GM12878 (cell line): ENCODE measurements around the gene USP35. TPM values are rescaled to one million over a fixed set of nuclear protein-coding genes. Genes with fewer than 3 reads are reported as not detected.

Experiments used
- BRCA1 ChIP-seq: IDR thresholded peaks from 2 replicates; pipeline ENCODE4 v1.6.1; 2011; ENCODE audit warnings: low read depth, low read length, improper control_type of control experiment
- FOXK2 ChIP-seq: fragments of 450-650 bp; IDR thresholded peaks from 2 replicates; pipeline ENCODE4 v1.6.1; 2017; ENCODE audit warnings: mild to moderate bottlenecking, moderate library complexity
- JUND ChIP-seq: IDR thresholded peaks from 2 replicates; pipeline ENCODE4 v1.6.1; 2012; ENCODE audit warnings: low read depth, mild to moderate bottlenecking, low read length, improper control_type of control experiment, moderate library complexity
- NR2C2 ChIP-seq: IDR thresholded peaks from 2 replicates; pipeline ENCODE4 v1.6.1; 2011; ENCODE audit warnings: borderline replicate concordance, low read depth; ENCODE audit not compliant: control insufficient read depth, insufficient read length
- PAX5 ChIP-seq: IDR thresholded peaks from 2 replicates; pipeline ENCODE4 v1.6.1; 2011; ENCODE audit warnings: low read depth, low read length, borderline replicate concordance
- RAD21 ChIP-seq: IDR thresholded peaks from 2 replicates; pipeline ENCODE4 v1.6.1; 2011; ENCODE audit warnings: mild to moderate bottlenecking, low read depth, low read length, moderate library complexity; ENCODE audit not compliant: insufficient read depth
- RBBP5 ChIP-seq: fragments of 200-600 bp; sonication (generic); conservative IDR thresholded peaks from 2 replicates; pipeline ENCODE4 v1.6.1; 2016
- SPI1 ChIP-seq: IDR thresholded peaks from 2 replicates; pipeline ENCODE4 v1.6.1; 2011; ENCODE audit warnings: low read depth, mild to moderate bottlenecking, low read length, moderate library complexity, borderline replicate concordance; ENCODE audit not compliant: insufficient read depth
- ZBED1 ChIP-seq: IDR thresholded peaks from 2 replicates; pipeline ENCODE4 v1.6.1; 2016; ENCODE audit warnings: borderline replicate concordance
- ZNF622 ChIP-seq: fragments of 450-650 bp; IDR thresholded peaks from 2 replicates; pipeline ENCODE4 v1.6.1; 2017; ENCODE audit warnings: mild to moderate bottlenecking, inconsistent platforms
- polyA plus RNA-seq, 11 experiments: library from polyadenylated mRNA; depleted of rRNA in 4 of 11; unstranded in 6 of 11; stranded (reverse) in 5 of 11; fragments of >200 nt; fragmentation: Nextera tagmentation in 4 of 11; fragmentation: Illumina TruSeq in 1 of 11; extraction: Ambion mirVana in 4 of 11; extraction: Trizol in 1 of 11; gene quantifications; 1 replicate in 1 of 11; 2 replicates in 10 of 11; pipeline versions ENCODE4 v1.2.1 to v1.2.3, GENCODE V29; 2011 to 2016; ENCODE audit warnings: inconsistent platforms in 2 of 11, missing spikeins in 2 of 11, low read depth in 1 of 11
- total RNA-seq, 4 experiments: library from RNA; depleted of rRNA in 3 of 4; stranded (reverse); fragments of >200 nt in 3 of 4; fragmentation: Illumina TruSeq in 1 of 4; extraction: Trizol in 1 of 4; gene quantifications; 2 replicates each; pipeline versions ENCODE4 v1.2.1 to v1.2.3, GENCODE V29; 2013 to 2021
- TF ChIP-seq, protein P1 (sequence below): fragments of 450-650 bp; formaldehyde crosslinking; IDR thresholded peaks from 2 replicates; pipeline ENCODE4 v1.4.0; 2020; ENCODE audit warnings: mild to moderate bottlenecking, moderate library complexity

Gene USP35
- total and polyA plus RNA-seq, 10 of the 15 experiments (the other 5 are each of a cell fraction or from before 2014, with no cell fraction given), result 0.13 to 6.4 (median 3.1) TPM; not detected in 1

DNA sequence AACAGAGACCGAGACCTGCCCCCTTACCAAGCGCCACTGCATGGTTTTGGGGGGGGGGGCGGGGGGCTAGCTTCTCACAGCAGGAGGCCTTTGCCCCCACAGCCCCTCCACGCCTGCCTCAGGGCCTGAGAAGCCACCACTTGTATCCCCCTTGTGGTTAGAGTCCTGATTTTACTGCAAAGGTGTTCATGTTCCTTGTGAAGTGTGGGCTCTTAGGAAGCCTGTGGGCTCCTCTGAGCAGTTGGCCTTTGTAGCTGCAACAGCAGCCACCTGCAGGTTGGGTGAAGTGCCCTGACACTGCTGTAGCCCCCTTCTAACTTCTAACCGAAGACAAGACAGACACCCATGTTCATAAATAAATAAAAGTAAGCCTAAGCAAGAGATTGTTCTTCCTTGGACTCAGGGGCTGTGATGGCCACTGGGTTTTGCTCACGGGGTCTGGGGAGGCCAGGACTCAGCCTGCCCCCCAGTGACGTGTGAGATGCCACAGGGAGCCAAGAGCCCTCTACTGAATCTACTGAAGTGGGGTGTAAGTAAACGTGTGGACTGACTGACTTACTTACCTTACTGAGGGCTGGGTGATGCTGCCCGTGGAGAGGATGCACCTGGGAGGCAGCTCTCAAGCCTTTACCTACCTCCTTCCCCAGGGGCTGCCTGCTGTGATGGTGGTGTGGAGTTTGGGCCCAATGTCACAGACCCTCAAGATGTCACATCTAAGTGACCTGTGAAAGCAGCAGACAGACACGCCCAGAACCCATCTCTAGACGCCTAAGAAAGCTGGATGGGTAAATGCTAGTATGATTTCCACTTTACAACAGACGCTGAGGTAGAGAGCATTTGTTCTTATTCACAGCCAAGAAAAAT is 25.8 kb downstream of the USP35 start (continued):
- TF ChIP-seq, protein P1, sequence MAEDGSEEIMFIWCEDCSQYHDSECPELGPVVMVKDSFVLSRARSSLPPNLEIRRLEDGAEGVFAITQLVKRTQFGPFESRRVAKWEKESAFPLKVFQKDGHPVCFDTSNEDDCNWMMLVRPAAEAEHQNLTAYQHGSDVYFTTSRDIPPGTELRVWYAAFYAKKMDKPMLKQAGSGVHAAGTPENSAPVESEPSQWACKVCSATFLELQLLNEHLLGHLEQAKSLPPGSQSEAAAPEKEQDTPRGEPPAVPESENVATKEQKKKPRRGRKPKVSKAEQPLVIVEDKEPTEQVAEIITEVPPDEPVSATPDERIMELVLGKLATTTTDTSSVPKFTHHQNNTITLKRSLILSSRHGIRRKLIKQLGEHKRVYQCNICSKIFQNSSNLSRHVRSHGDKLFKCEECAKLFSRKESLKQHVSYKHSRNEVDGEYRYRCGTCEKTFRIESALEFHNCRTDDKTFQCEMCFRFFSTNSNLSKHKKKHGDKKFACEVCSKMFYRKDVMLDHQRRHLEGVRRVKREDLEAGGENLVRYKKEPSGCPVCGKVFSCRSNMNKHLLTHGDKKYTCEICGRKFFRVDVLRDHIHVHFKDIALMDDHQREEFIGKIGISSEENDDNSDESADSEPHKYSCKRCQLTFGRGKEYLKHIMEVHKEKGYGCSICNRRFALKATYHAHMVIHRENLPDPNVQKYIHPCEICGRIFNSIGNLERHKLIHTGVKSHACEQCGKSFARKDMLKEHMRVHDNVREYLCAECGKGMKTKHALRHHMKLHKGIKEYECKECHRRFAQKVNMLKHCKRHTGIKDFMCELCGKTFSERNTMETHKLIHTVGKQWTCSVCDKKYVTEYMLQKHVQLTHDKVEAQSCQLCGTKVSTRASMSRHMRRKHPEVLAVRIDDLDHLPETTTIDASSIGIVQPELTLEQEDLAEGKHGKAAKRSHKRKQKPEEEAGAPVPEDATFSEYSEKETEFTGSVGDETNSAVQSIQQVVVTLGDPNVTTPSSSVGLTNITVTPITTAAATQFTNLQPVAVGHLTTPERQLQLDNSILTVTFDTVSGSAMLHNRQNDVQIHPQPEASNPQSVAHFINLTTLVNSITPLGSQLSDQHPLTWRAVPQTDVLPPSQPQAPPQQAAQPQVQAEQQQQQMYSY, result no peak
- TF ChIP-seq SPI1 (no peak), PAX5 (no peak), RBBP5 (no peak), NR2C2 (no peak), BRCA1 (no peak), JUND (no peak), RAD21 (no peak), ZBED1 (no peak), FOXK2 (no peak), ZNF622 (no peak)
